HG03354 (cell line): ENCODE data around the gene MYO19.
"Not testable (repeated sequence)": the region's sequence is repeated elsewhere in the genome, so short reads cannot be mapped to it uniquely, and the experiment has no call there.

ENCODE experiments used
- ATAC-seq: cut with Tn5 transposase; IDR thresholded peaks from one replicate; pipeline ENCODE4 v1.9.1; 2021; ENCODE audit warnings: mild to moderate bottlenecking; ENCODE audit not compliant: unreplicated experiment, poor library complexity, severe bottlenecking

MYO19 gene

DNA sequence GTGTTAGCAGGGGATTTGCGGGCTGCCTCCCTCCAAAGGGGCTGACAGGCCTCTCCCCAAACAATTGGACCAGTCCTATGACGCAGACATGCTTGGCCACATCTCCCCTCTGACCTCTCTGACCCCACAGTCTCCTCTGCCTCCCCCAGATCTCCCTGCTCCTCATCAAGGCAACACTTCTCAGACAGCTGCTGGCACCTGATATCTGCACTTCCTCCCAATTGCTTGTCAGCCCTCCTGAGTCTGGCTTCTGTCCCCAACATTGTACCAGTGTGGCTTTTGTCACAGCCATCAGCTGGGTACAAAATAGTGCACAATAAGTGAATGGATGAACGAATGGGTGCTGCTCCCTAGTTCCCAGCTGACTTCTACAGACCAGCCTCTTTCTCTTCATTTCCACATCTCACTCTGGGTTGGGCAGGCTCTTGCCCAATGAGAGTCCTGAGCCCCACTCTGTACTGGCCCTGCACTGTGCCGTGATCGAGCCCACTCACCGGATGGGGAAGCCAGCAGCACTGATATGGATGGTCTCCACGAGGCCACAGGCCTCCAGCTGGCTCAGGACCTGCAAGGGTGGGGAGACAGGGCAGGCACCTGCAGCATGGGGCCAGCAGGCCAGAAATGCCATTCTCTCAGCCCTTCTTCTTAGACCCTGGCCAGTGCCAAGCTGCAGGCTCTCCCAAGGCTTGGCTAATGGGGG, 31.1 kb downstream of the MYO19 start:
- no peak for ATAC-seq

GRCh38 chr17:36501963-36502362, 32.7 kb downstream of the MYO19 start:
- no peak for ATAC-seq

DNA sequence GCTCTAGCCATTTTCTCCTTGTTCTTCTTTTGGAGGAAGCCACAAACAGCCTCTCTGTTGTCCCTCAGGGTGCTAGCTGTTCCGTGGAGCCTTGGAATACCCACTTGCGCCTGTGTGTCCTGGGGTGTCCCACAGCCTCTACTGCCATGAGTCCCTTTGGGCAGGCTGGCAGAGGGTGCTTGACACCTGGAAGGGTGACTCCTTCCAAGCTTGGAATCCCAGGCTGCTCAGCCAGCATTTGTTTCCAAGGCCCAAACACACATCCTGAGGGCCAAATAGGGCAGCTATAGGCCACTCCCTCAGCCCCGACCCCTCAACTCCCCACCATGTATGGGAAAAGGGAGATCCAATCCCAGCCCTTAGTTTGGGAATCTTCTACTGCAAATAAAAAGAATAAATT, 33.3 kb downstream of the MYO19 start:
- no peak for ATAC-seq

DNA sequence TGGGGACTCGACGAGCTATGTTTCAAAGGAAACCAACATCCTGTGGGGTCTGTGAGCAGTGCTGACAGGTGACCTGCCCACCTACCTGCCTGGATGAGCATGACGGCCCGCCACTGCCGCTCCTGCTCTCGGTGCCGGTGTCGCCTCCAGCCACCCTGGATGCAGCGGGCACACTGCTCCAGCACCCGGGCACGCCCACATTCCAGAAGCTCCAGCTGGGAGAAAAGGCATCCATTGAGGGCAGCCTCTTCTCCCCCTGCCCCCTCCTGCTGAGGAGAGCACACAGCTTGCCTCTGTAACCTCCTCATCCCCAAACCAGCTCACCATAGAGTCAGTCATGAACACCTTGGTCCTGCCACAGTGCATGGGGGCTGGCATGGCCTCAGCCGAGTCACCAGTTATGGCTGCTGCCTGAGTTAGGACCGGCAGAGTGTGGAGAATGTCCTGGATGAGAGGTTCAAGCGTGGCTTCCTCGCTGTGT, 33.9 kb downstream of the MYO19 start:
- no peak for ATAC-seq

- ATAC-seq, result no peak
Observed at GRCh38 chr17:36498560-36499300, 35.9 kb downstream of the MYO19 start.

DNA sequence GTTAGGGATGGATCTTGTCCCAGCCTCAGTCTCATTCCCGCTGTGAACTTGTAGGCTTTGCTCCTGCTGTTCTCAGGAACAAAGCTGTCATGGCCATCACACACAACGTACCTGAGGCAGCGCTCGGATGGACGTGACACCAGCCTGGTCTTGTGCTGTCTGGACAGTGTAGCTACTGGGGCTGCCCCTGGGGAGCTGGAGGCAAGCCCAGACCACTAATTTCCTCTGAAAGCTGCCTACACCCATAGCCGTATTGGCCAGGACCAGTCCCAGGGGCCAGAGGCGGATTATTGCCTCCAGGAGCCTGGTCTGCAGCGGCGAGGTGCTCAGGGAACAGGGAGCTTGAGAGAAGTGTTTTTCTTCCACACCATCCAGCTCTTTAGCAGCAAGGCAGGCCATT, 36.5 kb downstream of the MYO19 start:
- ATAC-seq, result no peak

DNA sequence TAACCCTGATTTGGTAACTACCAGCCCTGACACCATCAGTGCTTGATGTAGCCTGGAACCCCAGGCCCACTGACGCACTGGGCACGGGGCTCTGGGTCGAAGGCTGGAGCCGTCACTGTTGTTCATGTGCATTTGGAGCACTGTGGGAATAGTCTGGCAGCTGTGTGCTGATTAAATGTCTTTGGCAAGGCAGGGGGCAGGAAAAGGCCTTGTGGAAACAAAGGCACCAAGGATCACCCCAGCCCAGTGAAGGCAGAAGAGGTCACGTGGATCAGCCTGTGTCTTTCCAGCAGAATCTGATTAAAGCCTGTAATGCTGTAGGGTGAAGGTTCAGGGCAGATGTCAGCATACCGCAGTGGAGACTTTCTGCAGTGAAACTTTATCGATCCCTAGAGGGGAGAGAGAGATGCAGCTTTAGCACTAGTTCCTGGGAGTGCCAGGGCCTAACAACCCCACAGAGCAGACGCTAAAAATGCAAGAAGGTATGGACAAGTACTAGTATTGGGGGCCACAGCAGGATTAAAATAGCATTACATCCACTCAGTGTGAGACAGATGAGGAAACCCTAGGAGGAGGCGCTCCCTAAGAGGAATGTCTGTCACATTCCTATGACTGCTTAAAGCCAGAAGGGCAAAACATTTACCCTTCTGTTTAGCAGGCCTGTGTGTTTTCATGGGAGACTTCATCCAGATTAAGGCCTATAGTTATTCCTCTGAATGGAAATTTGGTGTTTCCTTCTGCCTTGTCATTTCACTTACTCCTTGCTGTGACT, 38.5 kb downstream of the MYO19 start:
- no peak for ATAC-seq

DNA sequence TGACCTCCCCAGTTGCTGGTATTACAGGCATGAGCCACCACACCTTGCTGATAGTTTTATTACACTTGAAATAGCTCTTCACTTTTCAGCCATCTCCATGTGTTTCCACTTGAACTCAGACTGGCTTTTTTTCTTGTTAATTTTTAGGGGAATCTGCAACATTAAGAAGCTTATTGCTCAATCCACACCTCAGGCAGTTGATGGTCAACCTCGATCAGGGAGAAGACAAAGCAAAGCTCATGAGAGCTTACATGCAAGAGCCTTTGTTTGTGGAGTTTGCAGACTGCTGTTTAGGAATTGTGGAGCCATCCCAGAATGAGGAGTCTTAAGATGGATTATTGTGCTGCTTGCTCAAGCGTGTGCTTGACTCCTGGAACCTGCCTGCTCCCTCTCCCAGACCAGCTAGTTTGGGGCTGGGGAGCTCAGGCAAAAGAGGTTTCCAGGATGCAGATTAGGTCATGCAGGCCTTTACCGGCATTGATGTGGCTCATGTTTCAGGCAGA, 39.5 kb downstream of the MYO19 start:
- ATAC-seq, result no peak

DNA sequence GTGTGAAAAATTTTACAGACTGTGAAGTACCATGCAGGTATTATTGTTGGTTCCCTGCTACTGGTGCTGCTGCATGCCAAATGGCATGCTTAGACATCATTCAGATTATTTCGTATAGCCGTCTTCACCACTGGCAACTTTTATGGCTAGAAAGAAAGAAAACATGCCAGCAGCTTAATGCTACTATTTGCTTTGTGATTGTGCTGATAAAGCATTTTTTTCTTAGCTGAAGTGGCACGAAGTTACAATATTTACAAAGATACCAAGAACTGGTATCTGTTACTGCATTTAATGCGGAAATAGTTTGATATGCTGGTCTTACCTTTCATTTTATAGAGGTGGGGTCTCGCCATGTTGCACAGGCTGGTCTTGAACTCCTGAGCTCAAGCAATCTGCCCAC, 40.0 kb downstream of the MYO19 start:
- ATAC-seq, result no peak

GRCh38 chr17:36493956-36494355, 40.7 kb downstream of the MYO19 start:
- ATAC-seq, result no peak

GRCh38 chr17:36486204-36487194, 48.2 kb downstream of the MYO19 start, which contains the start of gene ZNHIT3:
ZNHIT3 (plus strand) TSS chr17:36486681; CDS start chr17:36486700, 19 bp downstream.
- ATAC-seq, result peak; percentile 90

- no peak for ATAC-seq
Observed at GRCh38 chr17:36485805-36486203, 48.9 kb downstream of the MYO19 start.

- ATAC-seq, result no peak
Observed at GRCh38 chr17:36485027-36485426, 49.6 kb downstream of the MYO19 start.

DNA sequence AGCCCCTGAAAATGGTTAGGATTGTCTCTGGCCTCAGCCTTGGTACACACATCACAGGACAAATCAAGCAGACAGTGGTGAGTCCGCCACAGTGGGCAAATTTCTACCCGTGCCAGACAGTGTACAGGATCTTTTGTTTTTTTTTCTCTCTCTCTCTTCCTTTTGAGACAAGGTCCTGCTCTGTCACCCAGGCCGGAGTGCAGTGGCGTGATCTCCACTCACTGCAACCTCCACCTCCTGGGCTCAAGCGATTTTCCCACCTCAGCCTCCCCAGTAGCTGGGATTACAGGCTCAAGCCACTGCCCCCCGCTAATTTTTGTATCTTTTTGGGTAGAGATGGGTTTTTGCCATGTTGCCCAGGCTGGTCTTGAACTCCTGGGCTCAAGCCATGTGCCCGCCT, 50.6 kb downstream of the MYO19 start:
- ATAC-seq, result not testable (repeated sequence)

DNA sequence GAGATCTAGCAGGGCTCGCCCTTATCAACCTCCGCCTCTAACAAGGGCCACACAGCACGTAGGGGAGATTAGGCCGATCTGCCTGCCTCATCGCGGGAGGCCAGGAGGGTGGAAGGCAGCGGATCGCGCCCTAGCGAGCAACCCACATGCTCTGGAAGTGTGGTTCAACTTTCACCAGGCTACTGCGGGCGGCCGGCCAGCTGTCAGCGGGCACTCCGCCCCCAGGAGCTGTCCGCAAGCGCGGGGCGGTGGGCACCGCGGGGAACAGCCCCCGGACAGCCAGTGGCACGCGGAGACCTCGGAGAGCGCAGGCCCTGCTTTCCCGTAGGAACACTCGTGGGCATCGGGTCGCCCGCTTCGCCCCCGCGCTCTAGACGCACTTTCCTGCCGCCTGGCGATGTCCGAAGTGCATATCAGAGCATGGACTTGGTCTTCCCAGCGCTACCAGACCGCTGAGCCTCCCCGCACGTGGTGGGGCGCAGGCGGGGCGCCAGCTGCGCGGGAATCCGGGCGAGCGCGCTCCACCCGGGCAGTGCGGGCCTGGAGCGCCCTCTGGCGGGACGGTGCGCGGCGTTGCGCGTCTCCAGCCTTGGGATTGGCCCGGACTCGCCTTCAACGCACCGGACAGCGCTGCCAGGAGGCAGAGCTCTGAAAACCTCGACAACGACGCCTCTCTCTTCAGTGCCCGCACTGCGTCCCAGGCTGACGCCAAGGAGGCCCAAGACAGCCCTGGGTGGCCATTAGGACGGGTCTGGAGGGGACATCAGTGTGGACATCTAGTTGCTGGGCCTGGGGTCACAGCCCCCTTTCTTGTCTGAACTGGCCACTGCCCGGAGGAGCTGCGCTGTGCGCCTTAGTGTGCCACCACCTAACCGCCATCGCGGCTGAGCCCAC, 51.8 kb downstream of the MYO19 start:
- no peak for ATAC-seq

GRCh38 chr17:36481829-36482228, 52.8 kb downstream of the MYO19 start:
- ATAC-seq, result no peak

DNA sequence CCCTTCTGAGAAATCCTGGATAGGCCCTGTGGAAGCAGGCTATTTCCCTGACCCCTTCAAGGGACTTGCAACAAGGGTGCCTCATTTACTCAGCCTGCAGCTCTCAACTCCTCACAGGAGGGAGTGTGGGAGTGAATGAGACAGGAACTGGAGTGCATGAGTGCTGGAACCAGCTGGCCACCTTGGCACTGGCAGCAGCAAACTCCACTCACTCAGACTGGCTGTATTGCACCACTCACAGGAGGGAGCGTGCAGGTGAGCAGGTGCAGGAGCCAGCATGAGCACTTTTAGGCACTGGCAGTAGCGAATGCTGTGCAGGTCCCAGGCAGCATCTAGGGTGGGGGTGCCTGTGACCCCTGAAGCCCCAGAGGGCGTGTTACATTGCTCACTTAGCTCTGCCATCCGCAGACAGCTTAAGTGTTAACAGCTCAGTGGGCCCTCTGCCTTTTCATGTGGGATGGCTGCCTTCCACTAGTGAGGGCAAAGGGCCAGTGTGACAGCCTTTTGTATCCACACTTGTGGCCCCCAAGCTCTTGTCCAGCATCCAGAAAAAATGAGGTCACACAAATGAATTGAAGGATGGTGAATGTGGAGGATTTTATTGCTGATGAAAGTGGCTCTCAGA, 59.2 kb downstream of the MYO19 start:
- no peak for ATAC-seq

DNA sequence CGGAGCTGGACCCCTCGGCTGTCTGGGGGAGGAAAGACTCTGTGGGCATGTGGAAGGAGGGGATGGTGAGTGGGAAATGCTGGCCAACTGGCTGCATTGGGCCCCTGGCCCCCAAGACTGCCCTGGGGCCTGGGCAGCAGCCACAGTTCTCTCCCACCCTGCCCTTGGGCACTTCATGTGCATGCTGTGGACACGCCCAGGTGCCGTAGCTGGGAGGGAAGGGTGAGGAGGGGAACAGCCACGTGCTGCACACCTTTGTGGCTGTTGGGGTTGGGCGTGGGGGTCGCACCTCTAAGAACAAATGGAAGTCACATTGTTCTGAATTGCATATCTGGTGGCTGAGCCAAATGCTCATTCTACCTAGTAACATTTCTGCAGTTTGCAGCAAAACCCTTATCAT, 60.1 kb downstream of the MYO19 start:
- ATAC-seq, result no peak
